Measurements from ENCODE around the gene GXYLT1. TPM values are rescaled to one million over a fixed set of nuclear protein-coding genes. Genes with fewer than 3 reads are reported as not detected.

The GXYLT1 gene
- total and polyA plus RNA-seq, 2 experiments from 2014 or later = 6.9 to 15.6 TPM

- Histone ChIP-seq H3K36me3 (no peaks in the 10 kb centered on the region), H3K4me1 (ENCODE audit: low read depth) (no peaks in the 10 kb centered on the region), H3K27me3 (no peaks in the 10 kb centered on the region), H3K4me3 (no peak overlapping the region), H3K9me3 (ENCODE audit: low read depth) (no peaks in the 10 kb centered on the region), H3K27ac (no peak overlapping the region)
- DNase-seq (ENCODE audit: low read depth in 1 of 2, low spot score in 1 of 2) = no peak
- TF ChIP-seq, protein P1, sequence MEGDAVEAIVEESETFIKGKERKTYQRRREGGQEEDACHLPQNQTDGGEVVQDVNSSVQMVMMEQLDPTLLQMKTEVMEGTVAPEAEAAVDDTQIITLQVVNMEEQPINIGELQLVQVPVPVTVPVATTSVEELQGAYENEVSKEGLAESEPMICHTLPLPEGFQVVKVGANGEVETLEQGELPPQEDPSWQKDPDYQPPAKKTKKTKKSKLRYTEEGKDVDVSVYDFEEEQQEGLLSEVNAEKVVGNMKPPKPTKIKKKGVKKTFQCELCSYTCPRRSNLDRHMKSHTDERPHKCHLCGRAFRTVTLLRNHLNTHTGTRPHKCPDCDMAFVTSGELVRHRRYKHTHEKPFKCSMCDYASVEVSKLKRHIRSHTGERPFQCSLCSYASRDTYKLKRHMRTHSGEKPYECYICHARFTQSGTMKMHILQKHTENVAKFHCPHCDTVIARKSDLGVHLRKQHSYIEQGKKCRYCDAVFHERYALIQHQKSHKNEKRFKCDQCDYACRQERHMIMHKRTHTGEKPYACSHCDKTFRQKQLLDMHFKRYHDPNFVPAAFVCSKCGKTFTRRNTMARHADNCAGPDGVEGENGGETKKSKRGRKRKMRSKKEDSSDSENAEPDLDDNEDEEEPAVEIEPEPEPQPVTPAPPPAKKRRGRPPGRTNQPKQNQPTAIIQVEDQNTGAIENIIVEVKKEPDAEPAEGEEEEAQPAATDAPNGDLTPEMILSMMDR (IDR thresholded peaks at IDR 0.05; ENCODE audit: low read depth, low read length) = no peak
These were observed 29.4 kb upstream of the GXYLT1 start for GRCh38 chr12:42173961-42174521.

DNA sequence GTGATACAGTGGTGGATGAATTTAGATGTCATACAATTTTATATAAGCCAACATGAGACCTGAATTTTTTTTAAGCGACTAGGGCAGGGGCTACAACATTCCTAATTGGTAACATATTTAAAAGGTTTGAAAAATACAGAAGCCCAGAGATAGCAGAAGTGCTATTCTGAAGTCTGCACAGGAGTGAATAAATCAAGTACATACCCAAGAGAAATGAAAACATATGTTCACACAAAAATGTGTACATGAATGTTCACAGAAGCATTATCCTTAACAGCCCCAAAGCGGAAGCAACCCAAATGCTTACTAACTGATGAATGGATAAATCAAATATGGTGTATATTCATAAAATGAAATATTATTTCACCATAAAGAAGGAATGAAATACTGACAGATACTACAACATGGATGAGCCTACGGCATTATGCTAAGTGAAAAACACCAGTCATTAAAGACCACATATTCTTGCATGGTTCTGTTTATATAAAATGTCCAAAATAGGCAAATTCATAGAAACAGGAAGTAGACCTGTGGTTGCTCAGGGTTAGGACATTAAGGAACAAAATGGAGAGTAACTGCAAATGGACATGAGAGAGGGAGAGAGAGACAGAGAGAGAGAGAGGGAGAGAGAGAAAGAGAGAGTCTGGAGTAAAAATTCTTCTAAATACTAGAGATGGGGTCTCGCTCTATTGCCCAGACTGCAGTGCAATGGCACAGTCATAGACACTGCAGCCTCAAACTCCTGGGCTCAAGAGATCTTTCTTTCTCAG, 28.0 kb upstream of the GXYLT1 start:
- no peak for DNase-seq (ENCODE audit: low read depth in 1 of 2, low spot score in 1 of 2)
- Histone ChIP-seq H3K27me3 (no peaks in the 10 kb centered on the region), H3K27ac (no peak overlapping the region), H3K4me1 (ENCODE audit: low read depth) (no peaks in the 10 kb centered on the region), H3K9me3 (ENCODE audit: low read depth) (no peaks in the 10 kb centered on the region), H3K36me3 (no peaks in the 10 kb centered on the region), H3K4me3 (no peak overlapping the region)
- TF ChIP-seq, protein P1 (IDR thresholded peaks at IDR 0.05; ENCODE audit: low read depth, low read length) = no peak

- TF ChIP-seq, protein P1 (IDR thresholded peaks at IDR 0.05; ENCODE audit: low read depth, low read length) = no peak
- H3K4me3 ChIP-seq = no peak overlapping the region
- H3K27ac ChIP-seq = no peak overlapping the region
- no peaks in the 10 kb centered on the region for H3K27me3 ChIP-seq
- no peaks in the 10 kb centered on the region for H3K36me3 ChIP-seq
- H3K4me1 ChIP-seq (ENCODE audit: low read depth) = peaks cover 7% of the 10 kb centered on the region
- no peaks in the 10 kb centered on the region for H3K9me3 ChIP-seq (ENCODE audit: low read depth)
- no peak for DNase-seq (ENCODE audit: low read depth in 1 of 2, low spot score in 1 of 2)
These were observed 23.0 kb upstream of the GXYLT1 start for GRCh38 chr12:42167711-42168110.

DNA sequence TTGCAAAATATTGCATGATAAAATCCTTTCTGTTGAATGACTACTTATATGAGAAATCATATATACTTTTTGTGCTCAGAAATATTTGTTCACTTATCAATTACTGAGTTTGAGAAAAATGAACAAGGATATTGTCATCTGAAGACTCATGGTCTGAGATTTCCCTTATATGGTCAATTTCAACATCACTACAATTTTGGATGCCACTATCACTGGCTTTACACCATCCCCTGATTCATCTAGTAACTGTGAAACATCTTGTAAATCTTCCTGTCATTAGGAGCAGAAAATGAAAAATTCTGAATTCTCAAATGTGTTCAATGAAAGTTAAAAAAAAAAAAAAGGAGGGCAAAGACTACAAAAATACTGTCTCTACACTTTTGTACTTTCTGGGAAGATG, 21.8 kb upstream of the GXYLT1 start:
- H3K4me3 ChIP-seq = no peak overlapping the region
- H3K27ac ChIP-seq = no peak overlapping the region
- TF ChIP-seq, protein P1 (IDR thresholded peaks at IDR 0.05; ENCODE audit: low read depth, low read length) = no peak
- no peaks in the 10 kb centered on the region for H3K27me3 ChIP-seq
- peaks cover 10% of the 10 kb centered on the region for H3K4me1 ChIP-seq (ENCODE audit: low read depth)
- peak in 1 of 2 donors; percentile 29 for DNase-seq (ENCODE audit: low read depth in 1 of 2, low spot score in 1 of 2)
- no peaks in the 10 kb centered on the region for H3K9me3 ChIP-seq (ENCODE audit: low read depth)
- H3K36me3 ChIP-seq = peaks cover under 1% of the 10 kb centered on the region

- Histone ChIP-seq H3K27me3 (no peaks in the 10 kb centered on the region), H3K9me3 (ENCODE audit: low read depth) (no peaks in the 10 kb centered on the region), H3K27ac (no peak overlapping the region), H3K4me3 (no peak overlapping the region), H3K36me3 (peaks cover 22% of the 10 kb centered on the region), H3K4me1 (ENCODE audit: low read depth) (peaks cover 10% of the 10 kb centered on the region)
- TF ChIP-seq, protein P1 (IDR thresholded peaks at IDR 0.05; ENCODE audit: low read depth, low read length) = no peak
- DNase-seq (ENCODE audit: low read depth in 1 of 2, low spot score in 1 of 2) = no peak
These were observed 19.2 kb upstream of the GXYLT1 start for GRCh38 chr12:42163913-42164312.

Measured in cardiac muscle cell (in vitro differentiated cells and primary cell).